Measurements from ENCODE around the gene TBC1D32.

Gene TBC1D32

DNA sequence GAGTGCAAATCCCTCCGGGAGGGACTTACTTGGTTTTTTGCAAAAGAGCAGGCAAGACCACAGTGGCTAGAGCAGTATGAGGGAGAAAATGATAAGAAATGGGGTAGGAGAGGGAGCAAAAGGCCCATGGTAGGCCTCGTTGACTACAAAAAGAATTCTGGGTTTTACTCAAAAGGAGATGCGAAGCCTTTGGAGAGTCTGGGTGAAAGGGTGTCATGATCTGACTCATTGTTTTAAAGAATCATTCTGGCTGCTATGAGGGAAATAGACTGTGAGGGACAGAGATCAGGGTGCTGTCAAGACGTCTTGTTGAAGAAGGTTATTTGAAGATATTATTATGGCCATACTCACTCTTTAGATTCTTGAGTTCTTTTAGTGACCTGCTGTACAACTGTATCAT, 13.0 kb downstream of the TBC1D32 start:
- in situ Hi-C loops (cut with HindIII; ENCODE audit: low sequenced_read_pairs) = loop anchor here (25.0 kb wide), 1 partner anchor 259 kb away; no protein-coding TSS in a partner anchor

DNA sequence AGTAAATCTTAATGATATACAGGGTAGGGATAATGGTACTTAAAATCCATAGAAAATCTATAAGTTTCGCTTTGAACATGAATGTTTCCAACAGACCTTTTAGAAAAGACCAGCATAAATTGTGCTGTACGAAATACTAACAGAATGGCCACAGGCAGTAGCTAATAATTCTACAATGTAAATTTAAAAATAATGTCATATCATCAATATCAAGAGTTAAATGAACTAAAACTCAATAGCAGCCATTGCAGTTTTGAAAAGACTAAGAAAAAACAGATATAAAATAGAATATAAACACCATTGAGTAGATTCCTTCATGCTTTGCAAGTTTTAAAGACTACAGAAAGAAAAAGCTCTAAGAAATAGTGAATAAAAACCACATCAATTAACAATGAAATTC, 14.7 kb downstream of the TBC1D32 start:
- in situ Hi-C loops (cut with HindIII; ENCODE audit: low sequenced_read_pairs) = loop anchor here (25.0 kb wide), 1 partner anchor 257 kb away; no protein-coding TSS in a partner anchor

- in situ Hi-C loops (cut with HindIII; ENCODE audit: low sequenced_read_pairs) = loop anchor here (25.0 kb wide), 1 partner anchor 257 kb away; no protein-coding TSS in a partner anchor
These were observed 15.1 kb downstream of the TBC1D32 start for GRCh38 chr6:121319112-121319553.

DNA sequence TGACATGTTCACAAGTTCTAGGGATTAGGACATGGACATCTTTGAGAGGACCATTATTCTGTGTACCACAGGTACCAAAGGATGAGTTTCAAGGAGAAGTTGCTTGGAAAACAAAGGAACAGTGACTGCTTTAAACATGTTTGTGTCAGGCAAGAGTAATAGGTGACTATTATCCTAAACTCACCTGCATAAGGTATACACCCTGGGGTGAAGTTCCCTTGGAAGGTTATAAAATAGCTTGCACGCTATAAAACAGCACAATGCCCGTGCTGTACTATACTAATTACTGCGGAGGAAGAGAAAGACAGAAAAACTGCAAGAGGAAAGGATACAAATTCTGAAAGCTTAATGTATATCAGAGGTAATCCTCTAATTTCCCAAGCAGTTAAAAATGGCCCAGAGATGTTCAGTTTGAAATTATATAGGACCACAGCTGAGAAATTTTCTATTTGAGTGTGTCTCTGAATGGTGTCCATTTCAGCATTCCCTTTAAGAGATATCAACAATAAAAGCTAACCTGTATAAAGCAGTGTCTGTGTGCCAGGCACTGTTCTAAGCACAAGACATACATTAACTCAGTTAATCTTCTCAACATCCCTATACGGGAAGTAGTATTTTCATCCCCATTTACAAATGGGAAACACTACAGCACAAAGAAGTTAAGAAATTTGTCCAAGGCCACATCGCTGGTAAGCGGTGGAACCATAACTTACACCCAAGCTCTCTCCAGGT, 19.7 kb downstream of the TBC1D32 start:
- in situ Hi-C loops (cut with HindIII; ENCODE audit: low sequenced_read_pairs) = loop anchor here (25.0 kb wide), 1 partner anchor 252 kb away; no protein-coding TSS in a partner anchor

GRCh38 chr6:121311814-121312213, 22.5 kb downstream of the TBC1D32 start:
- in situ Hi-C loops (cut with HindIII; ENCODE audit: low sequenced_read_pairs) = loop anchor here (25.0 kb wide), 1 partner anchor 250 kb away; no protein-coding TSS in a partner anchor

- in situ Hi-C loops (cut with HindIII; ENCODE audit: low sequenced_read_pairs) = loop anchor here (25.0 kb wide), 1 partner anchor 248 kb away; no protein-coding TSS in a partner anchor
These were observed 23.8 kb downstream of the TBC1D32 start for GRCh38 chr6:121310495-121310894.

DNA sequence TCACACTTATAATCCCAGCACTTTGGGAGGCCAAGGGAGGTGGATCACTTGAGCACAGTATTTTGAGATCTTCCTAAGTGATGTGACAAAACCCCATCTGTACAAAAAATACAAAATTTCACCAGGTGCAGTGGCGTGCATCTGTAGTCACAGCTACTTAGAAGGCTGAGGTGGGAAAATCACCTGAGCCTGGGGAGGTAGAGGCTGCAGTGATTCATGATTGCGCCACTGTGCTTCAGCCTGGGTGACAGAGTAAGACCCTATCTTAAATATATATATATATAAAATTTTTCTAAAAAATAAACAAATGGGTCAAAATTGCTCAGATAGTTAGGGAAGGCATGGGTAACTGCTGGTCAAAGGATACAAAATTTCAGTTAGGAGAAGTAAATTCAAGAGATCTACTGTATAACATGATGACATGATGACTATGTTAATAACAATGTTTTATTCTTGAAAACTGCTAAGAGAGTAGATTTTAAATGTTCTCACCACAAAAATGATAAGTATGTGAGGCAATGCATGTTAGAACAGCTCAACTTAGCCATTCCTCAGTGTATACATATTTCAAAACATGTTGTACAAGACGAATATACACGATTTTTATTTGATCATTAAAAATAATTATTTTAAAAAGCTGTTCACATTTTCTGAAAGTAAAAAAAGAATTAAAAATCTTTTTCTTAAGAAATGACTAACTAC, 24.4 kb downstream of the TBC1D32 start:
- in situ Hi-C loops (cut with HindIII; ENCODE audit: low sequenced_read_pairs) = loop anchor here (25.0 kb wide), 1 partner anchor 248 kb away; no protein-coding TSS in a partner anchor

DNA sequence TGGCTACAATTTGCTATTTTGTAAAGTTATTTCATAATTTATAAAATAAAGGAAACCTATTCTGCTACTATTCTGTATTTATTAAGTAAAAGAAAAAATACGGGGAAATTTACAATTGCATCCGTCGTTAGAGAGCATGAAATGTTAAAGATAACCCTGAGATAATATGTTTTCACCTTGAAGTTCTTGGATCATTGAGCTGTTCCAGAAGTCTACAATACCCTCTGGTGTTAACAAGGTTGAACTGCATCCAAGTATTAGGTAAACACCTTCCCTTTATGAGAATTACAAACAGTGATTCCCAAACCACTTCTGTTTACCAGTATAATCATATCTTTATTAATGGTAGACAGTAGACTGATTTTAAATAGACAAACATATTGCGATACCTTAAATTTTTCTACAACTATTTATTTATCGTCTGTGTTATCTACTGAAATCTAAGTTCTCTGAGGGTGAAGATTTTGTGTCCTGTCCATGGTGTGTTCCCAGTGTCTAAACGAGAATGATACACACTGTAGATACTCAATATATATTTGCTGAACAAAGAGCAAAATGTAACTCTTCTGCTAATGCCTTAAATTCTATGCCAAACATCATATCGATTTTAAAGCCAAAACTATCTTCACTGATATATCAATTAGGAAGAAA, 28.2 kb downstream of the TBC1D32 start:
- in situ Hi-C loops (cut with HindIII; ENCODE audit: low sequenced_read_pairs) = loop anchor here (25.0 kb wide), 1 partner anchor 244 kb away; no protein-coding TSS in a partner anchor

DNA sequence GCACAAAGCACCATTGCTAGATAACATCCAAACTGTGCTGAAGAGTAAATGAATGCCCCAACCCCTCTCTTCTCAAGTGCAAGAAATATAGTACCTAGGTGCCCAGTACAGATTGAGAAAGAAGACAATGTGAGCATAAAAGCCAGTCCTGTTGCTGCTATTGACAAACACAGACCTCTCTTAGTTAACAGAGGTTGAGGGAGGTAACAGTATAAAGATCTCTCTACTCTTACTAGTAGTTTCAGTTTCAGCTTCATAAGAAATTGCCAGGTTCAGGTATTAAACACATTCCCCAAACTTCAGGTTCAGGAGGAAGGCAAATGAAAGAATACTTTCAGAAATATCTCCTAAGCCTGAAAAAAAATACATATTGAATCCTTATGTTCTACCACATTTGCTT, 31.4 kb downstream of the TBC1D32 start:
- in situ Hi-C loops (cut with HindIII; ENCODE audit: low sequenced_read_pairs) = loop anchor here (25.0 kb wide), 1 partner anchor 241 kb away; no protein-coding TSS in a partner anchor

DNA sequence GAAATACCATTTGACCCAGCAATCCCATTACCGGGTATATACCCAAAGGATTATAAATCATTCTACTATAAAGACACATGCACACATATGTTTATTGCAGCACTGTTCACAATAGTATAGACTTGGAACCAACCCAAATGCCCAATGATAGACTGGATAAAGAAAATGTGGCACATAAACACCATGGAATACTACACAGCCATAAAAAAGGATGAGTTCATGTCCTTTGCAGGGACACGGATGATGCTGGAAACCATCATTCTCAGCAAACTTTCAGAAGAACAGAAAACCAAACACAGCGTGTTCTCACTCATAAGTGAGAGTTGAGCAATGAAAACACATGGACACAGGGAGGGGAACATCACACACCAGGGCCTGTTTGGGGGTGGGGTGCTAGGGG, 33.1 kb downstream of the TBC1D32 start:
- in situ Hi-C loops (cut with HindIII; ENCODE audit: low sequenced_read_pairs) = loop anchor here (25.0 kb wide), 1 partner anchor 239 kb away; no protein-coding TSS in a partner anchor

DNA sequence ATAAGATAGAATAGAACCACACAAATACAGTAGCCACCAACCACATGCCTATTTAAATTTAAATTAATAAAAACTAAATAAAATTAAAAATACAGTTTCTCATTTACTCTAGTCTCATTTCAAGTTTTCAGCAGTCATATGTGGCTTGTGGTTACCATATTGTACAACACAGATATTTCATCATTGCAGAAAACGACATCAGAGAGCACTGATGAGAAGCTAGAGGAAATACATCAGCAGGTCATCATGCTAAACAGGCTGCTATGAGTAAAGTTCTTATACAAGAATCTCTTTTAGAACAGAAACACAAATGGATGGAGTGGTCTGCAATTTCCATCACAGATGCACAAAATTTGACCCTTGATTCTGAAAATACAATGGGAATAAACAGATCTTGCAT, 36.6 kb downstream of the TBC1D32 start:
- in situ Hi-C loops (cut with HindIII; ENCODE audit: low sequenced_read_pairs) = no loop called here

DNA sequence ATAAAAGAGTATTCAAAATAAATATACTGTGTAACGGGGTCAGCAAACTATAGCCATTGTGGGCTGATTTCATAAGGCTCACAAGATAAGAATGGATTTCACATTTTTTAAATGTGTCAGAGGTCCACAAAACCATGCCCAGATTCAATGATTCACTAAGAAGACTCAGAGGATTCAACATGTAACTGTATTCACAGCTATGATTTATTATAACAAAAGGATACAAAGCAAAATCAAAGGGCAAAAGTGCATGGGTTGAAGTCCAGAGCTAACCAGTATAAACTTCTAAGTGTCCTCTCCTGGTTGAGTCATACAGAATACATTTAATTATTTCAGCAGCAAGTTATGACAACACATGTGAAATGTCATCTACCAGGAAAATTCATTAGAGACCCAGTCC, 49.2 kb downstream of the TBC1D32 start:
- in situ Hi-C loops (cut with HindIII; ENCODE audit: low sequenced_read_pairs) = no loop called here

DNA sequence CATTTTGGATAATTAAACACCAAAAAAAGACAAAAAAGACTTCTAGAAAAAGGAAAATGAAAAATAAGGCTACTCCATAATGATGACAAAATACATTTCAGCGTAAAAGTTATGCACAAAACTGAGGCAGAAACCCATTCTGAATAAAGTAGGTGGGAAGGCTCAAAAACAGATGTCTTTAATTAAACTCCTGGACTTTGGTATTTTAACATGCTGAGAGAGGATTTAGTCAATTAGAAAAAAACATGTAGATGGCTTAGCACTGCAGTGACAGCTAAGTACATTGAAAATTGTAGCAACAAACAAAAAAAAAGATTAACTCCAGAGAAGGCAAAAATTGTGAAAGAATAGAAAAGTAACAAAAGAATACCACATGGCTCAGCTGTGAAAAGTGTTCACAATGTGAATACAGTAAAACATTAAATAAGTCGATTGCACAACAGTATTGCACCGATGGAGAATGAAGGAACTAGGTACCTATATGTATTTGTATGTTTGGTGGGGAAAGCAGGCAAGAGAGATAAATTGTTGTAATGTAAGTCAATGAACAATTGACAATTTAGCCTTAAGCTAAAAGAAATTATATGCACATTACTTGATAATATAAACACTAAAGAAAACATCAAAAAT, 59.5 kb downstream of the TBC1D32 start:
- in situ Hi-C loops (cut with HindIII; ENCODE audit: low sequenced_read_pairs) = no loop called here

GRCh38 chr6:121263742-121264141, 70.5 kb downstream of the TBC1D32 start:
- in situ Hi-C loops (cut with HindIII; ENCODE audit: low sequenced_read_pairs) = no loop called here

DNA sequence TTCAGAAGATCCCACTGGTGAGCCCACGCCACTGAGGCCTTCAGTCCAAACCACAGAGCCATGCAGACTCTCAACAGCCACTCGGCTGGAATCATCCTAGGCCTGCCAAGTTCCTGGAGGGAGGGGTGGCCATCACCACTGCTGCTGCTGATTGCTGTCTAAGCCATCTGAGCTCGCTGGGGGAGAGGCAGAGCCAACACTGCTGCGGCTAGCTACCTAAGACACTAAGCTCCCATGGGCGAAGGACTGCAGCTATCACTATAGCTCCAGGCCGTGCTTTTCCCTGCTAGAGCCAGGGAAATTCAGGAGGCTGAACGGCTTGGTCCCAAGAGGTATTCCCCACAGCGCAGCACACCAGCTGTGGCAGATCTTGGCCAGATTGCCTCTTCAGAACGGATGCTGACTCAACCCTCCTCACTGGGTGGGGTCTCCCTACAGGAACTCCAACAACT, 73.6 kb downstream of the TBC1D32 start:
- in situ Hi-C loops (cut with HindIII; ENCODE audit: low sequenced_read_pairs) = no loop called here

GRCh38 chr6:121247386-121247785, 86.9 kb downstream of the TBC1D32 start:
- in situ Hi-C loops (cut with HindIII; ENCODE audit: low sequenced_read_pairs) = no loop called here

DNA sequence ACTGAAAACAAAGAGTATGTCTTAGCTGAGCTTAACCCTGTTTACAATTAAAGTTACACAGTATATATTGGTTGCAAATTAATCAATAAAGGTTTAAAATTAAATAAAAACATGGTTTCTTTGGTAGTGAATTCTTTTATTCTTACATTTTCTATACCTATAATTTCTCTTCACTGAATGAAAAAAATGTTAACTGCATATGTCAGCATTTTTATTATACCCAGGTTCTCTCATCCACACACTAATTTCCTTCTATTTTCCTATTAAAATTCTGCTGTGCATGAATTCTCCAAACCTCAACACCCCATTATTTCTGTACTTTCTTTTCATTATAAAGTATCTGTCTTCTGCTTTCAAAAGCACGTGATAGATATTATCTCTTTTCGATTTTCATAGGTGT, 91.9 kb downstream of the TBC1D32 start:
- in situ Hi-C loops (cut with HindIII; ENCODE audit: low sequenced_read_pairs) = no loop called here

GRCh38 chr6:121237859-121238258, 96.4 kb downstream of the TBC1D32 start:
- in situ Hi-C loops (cut with HindIII; ENCODE audit: low sequenced_read_pairs) = no loop called here

GRCh38 chr6:121236984-121237383, 97.3 kb downstream of the TBC1D32 start:
- in situ Hi-C loops (cut with HindIII; ENCODE audit: low sequenced_read_pairs) = no loop called here

- in situ Hi-C loops (cut with HindIII; ENCODE audit: low sequenced_read_pairs) = no loop called here
These were observed 98.9 kb downstream of the TBC1D32 start for GRCh38 chr6:121235386-121235785.

DNA sequence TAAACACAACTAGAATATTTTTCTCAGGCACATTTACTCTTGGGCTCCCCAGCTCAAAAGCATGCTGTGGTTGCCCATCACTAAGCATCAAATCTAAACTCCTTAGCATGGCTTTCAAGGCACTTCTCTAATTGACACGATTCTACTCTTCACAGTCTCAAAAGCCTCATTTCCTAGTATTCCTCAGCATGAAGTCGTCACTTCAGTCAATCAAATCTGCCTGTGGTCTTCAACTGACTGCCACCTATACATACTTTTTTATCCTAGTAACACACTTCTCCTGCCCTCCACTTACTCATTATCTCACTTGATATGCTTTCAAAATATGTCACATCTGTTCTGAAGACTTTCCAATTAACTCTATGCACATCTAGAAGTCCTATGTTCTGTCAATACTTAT, 110.3 kb downstream of the TBC1D32 start:
- in situ Hi-C loops (cut with HindIII; ENCODE audit: low sequenced_read_pairs) = no loop called here

Measured in DLD1 (cell line).